B cell (primary cell): Measurements from ENCODE around the gene FGFRL1. TPM values are rescaled to one million over a fixed set of nuclear protein-coding genes. Genes with fewer than 3 reads are reported as not detected.

Source experiments
- ATAC-seq: fragments of 200-7000 bp; cut with Tn5 transposase; one replicate; pipeline ENCODE4 v1.10.0; 2021; ENCODE audit warnings: low read depth, mild to moderate bottlenecking, moderate number of reproducible peaks, moderate library complexity
- CTCF ChIA-PET: fragments of 350-600 bp; sonication (Branson Sonifier 250); formaldehyde crosslinking; loops from one replicate; lab custom pipeline; 2021; ENCODE audit warnings: antibody characterized with exemption, inconsistent platforms; lab: Charles Lee
- POLR2A ChIA-PET: fragments of 350-600 bp; sonication (Branson Sonifier 250); formaldehyde crosslinking; loops from one replicate; lab custom pipeline; 2021; ENCODE audit warnings: antibody characterized with exemption; lab: Charles Lee
- DNase-seq: peaks from one replicate; pipeline ENCODE4 v3.0.0; 2013
- H2AFZ ChIP-seq: 2 replicates; pipeline ENCODE4 v1.6.1; 2012; ENCODE audit warnings: mild to moderate bottlenecking, low read depth, low read length; ENCODE audit not compliant: insufficient read depth, poor library complexity, severe bottlenecking
- H3K27ac ChIP-seq, 2 donors: 1 replicate in 1 of 2; 2 replicates in 1 of 2; pipeline ENCODE4 v1.5.1; 2012 to 2013; ENCODE audit warnings: low read length in 2 of 2, mild to moderate bottlenecking in 2 of 2, moderate library complexity in 1 of 2
- H3K27me3 ChIP-seq, 4 experiments: fragments of 200-600 bp in 1 of 4; sonication (generic) in 1 of 4; replicated peaks in 1 of 4; 1 replicate in 2 of 4; 2 replicates in 2 of 4; pipeline versions ENCODE4 v1.6.1 to v1.7.0; 2013 to 2016; ENCODE audit warnings: low read length in 3 of 4, mild to moderate bottlenecking in 2 of 4, mixed read lengths in 1 of 4, moderate library complexity in 1 of 4; ENCODE audit not compliant: insufficient read depth in 4 of 4, control insufficient read depth in 3 of 4; ENCODE audit errors: control extremely low read depth in 1 of 4
- H3K36me3 ChIP-seq, 2 experiments: replicated peaks in 1 of 2; 1 replicate in 1 of 2; 2 replicates in 1 of 2; pipeline versions ENCODE4 v1.6.1 to v1.7.1; 2013; ENCODE audit warnings: low read length in 1 of 2; ENCODE audit not compliant: insufficient read depth in 2 of 2, control insufficient read depth in 1 of 2; ENCODE audit errors: control extremely low read depth in 1 of 2, extremely low read depth in 1 of 2
- H3K4me1 ChIP-seq, 2 donors: fragments of 200-600 bp in 1 of 2; sonication (generic) in 1 of 2; 1 replicate in 1 of 2; 2 replicates in 1 of 2; pipeline versions ENCODE4 v1.5.1 to v1.6.1; 2013 to 2017; ENCODE audit warnings: low read length in 2 of 2; ENCODE audit not compliant: control insufficient read depth in 2 of 2, insufficient read depth in 2 of 2
- H3K4me2 ChIP-seq: replicated peaks from 2 replicates; pipeline ENCODE3; 2012; ENCODE audit warnings: mild to moderate bottlenecking, low read depth, low read length; ENCODE audit not compliant: poor library complexity, severe bottlenecking
- H3K4me3 ChIP-seq, 5 experiments: fragments of 200-600 bp in 1 of 5; sonication (generic) in 1 of 5; 1 replicate in 3 of 5; 2 replicates in 2 of 5; pipeline versions ENCODE4 v1.5.1 to v1.7.0; 2011 to 2016; ENCODE audit warnings: low read length in 4 of 5, mild to moderate bottlenecking in 4 of 5, low read depth in 2 of 5, control low read depth in 1 of 5, moderate library complexity in 1 of 5; ENCODE audit not compliant: insufficient read depth in 1 of 5; ENCODE audit errors: control extremely low read depth in 1 of 5, extremely low read depth in 1 of 5
- H3K79me2 ChIP-seq: fragments of 200-600 bp; sonication (generic); one replicate; pipeline ENCODE4 v1.6.0; 2016; ENCODE audit warnings: low read length; ENCODE audit not compliant: control insufficient read depth, insufficient read depth
- H3K9ac ChIP-seq: fragments of 200-600 bp; sonication (generic); 2 replicates; pipeline ENCODE4 v1.6.1; 2017; ENCODE audit warnings: mild to moderate bottlenecking, low read length, moderate library complexity
- H3K9me3 ChIP-seq, 3 donors: one replicate each; pipeline versions ENCODE4 v1.6.1 to v1.7.1; 2013; ENCODE audit warnings: low read length in 2 of 3; ENCODE audit not compliant: control insufficient read depth in 2 of 3, insufficient read depth in 1 of 3; ENCODE audit errors: control extremely low read depth in 1 of 3
- H4K20me1 ChIP-seq: 2 replicates; pipeline ENCODE4 v1.6.0; 2012; ENCODE audit warnings: mild to moderate bottlenecking, low read length; ENCODE audit not compliant: insufficient read depth, control insufficient read depth, poor library complexity, severe bottlenecking
- H3K27ac Mint-ChIP-seq: one replicate; pipeline ENCODE4 v1.8.0; 2021; ENCODE audit warnings: mixed read lengths
- H3K27me3 Mint-ChIP-seq: one replicate; pipeline ENCODE4 v1.8.0; 2021; ENCODE audit warnings: mixed read lengths
- H3K4me1 Mint-ChIP-seq: one replicate; pipeline ENCODE4 v1.8.0; 2021; ENCODE audit warnings: mixed read lengths
- H3K4me3 Mint-ChIP-seq: one replicate; pipeline ENCODE4 v1.8.0; 2021; ENCODE audit warnings: mixed read lengths
- H3K9me3 Mint-ChIP-seq: one replicate; pipeline ENCODE4 v1.8.0; 2022; ENCODE audit warnings: mixed read lengths; ENCODE audit not compliant: insufficient read depth
- CTCF ChIP-seq: fragments of 200-600 bp; IDR thresholded peaks from one replicate; pipeline ENCODE4 v1.8.0; 2022; ENCODE audit warnings: antibody characterized with exemption, mild to moderate bottlenecking
- EZH2 ChIP-seq: IDR thresholded peaks from 2 replicates; pipeline ENCODE4 v1.6.1; 2012; ENCODE audit warnings: borderline replicate concordance, low read depth, mild to moderate bottlenecking, moderate library complexity, low read length; ENCODE audit not compliant: insufficient read depth, poor library complexity, severe bottlenecking
- WGBS: methylation state at CpG from one replicate; pipeline ENCODE4 v1.1.5; 2013; ENCODE audit warnings: missing lambda C conversion rate; ENCODE audit not compliant: insufficient coverage; 5-methylcytosine and 5-hydroxymethylcytosine counted together
- intact Hi-C: fragments of 100-400 bp; cut with micrococcal nuclease; formaldehyde crosslinking; loops from one replicate; pipeline ENCODE4 v1.10.0; 2022
- polyA plus RNA-seq: library from polyadenylated mRNA; depleted of rRNA; stranded (reverse); fragments of >200 nt; gene quantifications from 2 replicates; pipeline ENCODE4 v1.2.3, GENCODE V29; 2012
- total RNA-seq, 2 donors: library from RNA; stranded (reverse); fragments of 120-200 nt in 1 of 2; gene quantifications; 1 replicate in 1 of 2; 2 replicates in 1 of 2; pipeline versions ENCODE4 v1.2.3 to v1.2.4, GENCODE V29; 2013 to 2022

The FGFRL1 gene
- total and polyA plus RNA-seq, 2 donors (not counting 1 experiment from before 2014, with no cell fraction given): 24.1 to 28.9 TPM

- no peaks in the 10 kb centered on the region for H3K27me3 Mint-ChIP-seq
- H3K4me2 ChIP-seq: no peak overlapping the region
- peak overlapping the region; percentile 56 for H3K4me3 Mint-ChIP-seq
- H3K36me3 ChIP-seq: no peaks in the 10 kb centered on the region
- no peak overlapping the region for H3K27ac ChIP-seq
- H3K9ac ChIP-seq: no peak overlapping the region
- DNase-seq (no peak), ATAC-seq (no peak)
- no peak for TF ChIP-seq EZH2
- TF ChIP-seq CTCF: no peak
- no peak overlapping the region for H3K27ac Mint-ChIP-seq
- no peak overlapping the region for H2AFZ ChIP-seq
- no peaks in the 10 kb centered on the region for H4K20me1 ChIP-seq
- POLR2A ChIA-PET: no interaction called here
- peaks cover 0 to 5% (median 1%) of the 10 kb centered on the region in 4 experiments for H3K27me3 ChIP-seq
- no peaks in the 10 kb centered on the region for H3K9me3 Mint-ChIP-seq
- 97% methylated on average over 36 of the region's 36 CpGs for WGBS
- H3K4me3 ChIP-seq: no peak overlapping the region
- H3K9me3 ChIP-seq: peaks cover 0 to 2% (median 0%) of the 10 kb centered on the region in 3 donors
- H3K79me2 ChIP-seq: no peaks in the 10 kb centered on the region
- peaks cover 14% of the 10 kb centered on the region for H3K4me1 Mint-ChIP-seq
- CTCF ChIA-PET: no interaction called here
- intact Hi-C loops: no loop called here
- H3K4me1 ChIP-seq: peaks cover 15 to 19% of the 10 kb centered on the region in 2 donors
Measured at GRCh38 chr4:1014291-1015167, 3.1 kb downstream of the FGFRL1 start.

DNA sequence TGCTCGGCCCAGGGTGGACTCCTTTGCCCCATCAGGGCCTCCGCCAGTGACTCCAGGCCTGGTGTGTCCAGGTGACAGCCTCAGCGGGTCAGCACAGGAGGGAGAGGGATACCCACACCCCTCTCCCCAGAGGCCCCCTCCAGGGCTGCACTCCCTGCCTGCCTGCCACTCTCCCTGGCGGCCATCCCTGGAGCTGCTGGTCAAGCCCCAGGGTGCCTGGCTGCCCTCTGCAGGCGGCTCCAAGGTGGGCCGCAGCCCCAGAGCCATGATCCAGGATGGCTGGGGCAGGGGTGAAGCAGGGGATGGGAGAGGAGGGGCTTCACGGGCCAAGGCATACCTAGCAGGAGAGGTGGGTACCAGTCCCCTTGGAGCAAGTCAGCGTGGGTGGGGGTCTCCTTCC is 3.8 kb downstream of the FGFRL1 start:
- Histone ChIP-seq H3K4me1 (peaks cover 14 to 23% of the 10 kb centered on the region in 2 donors), H3K9ac (no peak overlapping the region), H3K36me3 (no peaks in the 10 kb centered on the region), H3K4me2 (no peak overlapping the region), H3K27me3 (peaks cover 0 to 5% (median 1%) of the 10 kb centered on the region in 4 experiments), H3K27ac (no peak overlapping the region), H3K79me2 (no peaks in the 10 kb centered on the region), H2AFZ (no peak overlapping the region), H3K4me3 (no peak overlapping the region), H3K9me3 (peaks cover 0 to 2% (median 0%) of the 10 kb centered on the region in 3 donors), H4K20me1 (no peaks in the 10 kb centered on the region)
- peaks cover 17% of the 10 kb centered on the region for H3K4me1 Mint-ChIP-seq
- TF ChIP-seq CTCF (no peak), EZH2 (no peak)
- H3K4me3 Mint-ChIP-seq: no peak overlapping the region
- CTCF ChIA-PET: no interaction called here
- 91% methylated on average over 8 of the region's 8 CpGs for WGBS
- H3K27ac Mint-ChIP-seq: no peak overlapping the region
- DNase-seq: no peak
- no peaks in the 10 kb centered on the region for H3K9me3 Mint-ChIP-seq
- POLR2A ChIA-PET: no interaction called here
- no peaks in the 10 kb centered on the region for H3K27me3 Mint-ChIP-seq
- ATAC-seq: no peak
- intact Hi-C loops: no loop called here
